GM12874 (cell line): Measurements from ENCODE around the gene ACP7.

Experiments used
- CTCF ChIP-seq: IDR thresholded peaks from 2 replicates; pipeline ENCODE4 v1.5.1; 2011; ENCODE audit warnings: low read depth, mild to moderate bottlenecking, control low read depth, low read length, moderate library complexity; ENCODE audit not compliant: insufficient read depth

The ACP7 gene

GRCh38 chr19:39131255-39131755 lies 47.1 kb downstream of the ACP7 start:
- no peak for TF ChIP-seq CTCF

- no peak for TF ChIP-seq CTCF
These were observed 48.3 kb downstream of the ACP7 start for GRCh38 chr19:39132344-39132969.

GRCh38 chr19:39133431-39134270 lies 49.5 kb downstream of the ACP7 start:
- no peak for TF ChIP-seq CTCF

GRCh38 chr19:39135701-39136100 lies 51.5 kb downstream of the ACP7 start:
- TF ChIP-seq CTCF = no peak

- TF ChIP-seq CTCF = no peak
These were observed 52.2 kb downstream of the ACP7 start for GRCh38 chr19:39136225-39136940.

GRCh38 chr19:39137131-39137530 lies 53.0 kb downstream of the ACP7 start:
- no peak for TF ChIP-seq CTCF
